Gastrocnemius medialis (tissue), 4 donors: ENCODE results near the gene GRIK3. TPM values are rescaled to one million over a fixed set of nuclear protein-coding genes. Genes with fewer than 3 reads are reported as not detected.

Experiments used
- ATAC-seq, 2 donors: fragments of 150-250 bp; one replicate each; pipeline ENCODE4 v1.9.1; 2016
- DNase-seq, 2 donors: peaks; one replicate each; pipeline ENCODE4 v3.0.0-alpha.2; 2019
- H3K27ac ChIP-seq, 4 donors: fragments of 200-600 bp; sonication (generic); 1 replicate in 1 of 4; 2 replicates in 3 of 4; pipeline ENCODE4 v1.5.1; 2016 to 2018; ENCODE audit warnings: mild to moderate bottlenecking in 2 of 4, moderate library complexity in 1 of 4
- H3K27me3 ChIP-seq, 3 donors: fragments of 200-600 bp; sonication (generic) in 2 of 3; 1 replicate in 1 of 3; 2 replicates in 2 of 3; pipeline versions ENCODE4 v1.5.1 to v1.6.0; 2016 to 2019; ENCODE audit warnings: mild to moderate bottlenecking in 1 of 3, moderate library complexity in 1 of 3
- H3K36me3 ChIP-seq, 2 donors: fragments of 200-600 bp; sonication (generic) in 1 of 2; one replicate each; pipeline ENCODE4 v1.5.1; 2017 to 2018
- H3K4me1 ChIP-seq, 2 donors: fragments of 200-600 bp; sonication (generic) in 1 of 2; one replicate each; pipeline ENCODE4 v1.5.1; 2016 to 2017; ENCODE audit warnings: mild to moderate bottlenecking in 2 of 2
- H3K4me3 ChIP-seq, 4 donors: fragments of 200-600 bp; sonication (generic) in 3 of 4; 1 replicate in 1 of 4; 2 replicates in 3 of 4; pipeline ENCODE4 v1.5.1; 2016 to 2019; ENCODE audit warnings: mild to moderate bottlenecking in 2 of 4
- H3K9me3 ChIP-seq, 3 donors: fragments of 200-600 bp; sonication (generic) in 2 of 3; 1 replicate in 1 of 3; 2 replicates in 2 of 3; pipeline ENCODE4 v1.5.1; 2016 to 2019
- CTCF ChIP-seq, 5 experiments: fragments of 450-650 bp in 3 of 5; fragments of 200-600 bp in 2 of 5; sonication (generic) in 2 of 5; IDR thresholded peaks in 4 of 5; conservative IDR thresholded peaks in 1 of 5; 1 replicate in 4 of 5; 2 replicates in 1 of 5; pipeline ENCODE4 v1.5.1; 2016 to 2019; ENCODE audit warnings: antibody characterized with exemption in 5 of 5, mild to moderate bottlenecking in 3 of 5, moderate library complexity in 3 of 5
- POLR2A ChIP-seq, 2 donors: fragments of 450-650 bp; IDR thresholded peaks; one replicate each; pipeline ENCODE4 v1.6.1; 2017; ENCODE audit warnings: antibody characterized with exemption in 2 of 2, mild to moderate bottlenecking in 2 of 2, moderate library complexity in 2 of 2
- in situ Hi-C, 4 donors: fragments of 200-750 bp; cut with MboI; loops; one replicate each; pipeline versions ENCODE4 v1.15.0 to v1.8.0; 2017; ENCODE audit warnings: low sequenced_read_pairs in 4 of 4
- intact Hi-C: fragments of 100-400 bp; cut with DNase I; formaldehyde crosslinking; loops from one replicate; pipeline ENCODE4 v1.15.1; 2023; ENCODE audit warnings: low total_unique reads
- total RNA-seq, 4 donors: library from RNA; depleted of rRNA; stranded (reverse); fragments of >200 nt; gene quantifications; one replicate each; pipeline versions ENCODE4 v1.1.0 to v1.2.3, GENCODE V29; 2016

GRIK3 gene
- total RNA-seq, 4 donors from 2014 or later: 0.13 to 0.22 (median 0.13) TPM; not detected in 1

DNA sequence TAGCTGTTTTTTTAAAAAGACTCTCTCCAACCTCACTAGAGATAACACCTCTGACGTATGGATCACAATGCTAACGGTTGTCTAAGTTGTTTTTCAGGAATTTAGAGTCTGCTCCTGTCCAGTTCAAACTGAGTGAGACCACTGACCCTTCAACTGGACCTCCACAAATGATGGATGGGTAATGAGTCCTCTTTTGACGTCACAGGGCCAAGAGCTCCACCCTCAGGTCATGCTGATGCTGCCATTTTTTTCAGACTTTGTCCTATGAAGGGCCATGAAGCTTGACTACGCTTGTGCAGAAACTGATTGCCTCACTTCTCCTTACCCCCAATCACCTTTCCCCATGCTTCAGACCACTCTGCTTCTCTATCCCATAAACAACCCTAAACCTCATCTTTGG, 16.6 kb downstream of the GRIK3 start:
- no peak for DNase-seq
- TF ChIP-seq POLR2A (IDR thresholded peaks at IDR 0.05) (no peak), CTCF (IDR thresholded peaks at IDR 0.05 in 4 of 5, conservative IDR thresholded peaks at IDR 0.05 in 1 of 5) (no peak)
- in situ Hi-C loops (no loop called here), intact Hi-C loops (no loop called here)
- no peak overlapping the region for H3K27ac ChIP-seq
- no peaks in the 10 kb centered on the region for H3K9me3 ChIP-seq
- no peaks in the 10 kb centered on the region for H3K4me1 ChIP-seq
- H3K4me3 ChIP-seq: no peak overlapping the region
- no peak for ATAC-seq
- no peaks in the 10 kb centered on the region for H3K36me3 ChIP-seq
- H3K27me3 ChIP-seq: peaks cover 0 to 15% (median 10%) of the 10 kb centered on the region in 3 donors

DNA sequence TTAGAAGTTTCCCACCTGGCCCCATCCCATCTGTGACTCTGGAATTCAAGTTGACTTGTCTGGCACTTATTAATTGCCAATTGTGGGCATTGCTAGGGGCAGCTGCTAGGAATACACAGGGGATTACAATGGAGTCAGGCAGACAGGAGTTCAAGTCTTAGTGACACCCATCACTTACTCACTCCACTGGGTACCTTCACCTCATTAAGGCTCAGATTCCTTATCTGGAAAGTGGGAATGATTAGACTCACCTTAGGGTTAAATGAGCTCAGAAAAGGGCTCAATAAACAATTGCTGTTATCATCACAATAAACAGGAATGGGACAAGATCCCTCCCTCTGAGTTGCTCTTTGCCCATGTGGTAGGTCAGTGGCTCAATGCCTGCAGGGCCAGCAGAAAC, 18.2 kb downstream of the GRIK3 start:
- intact Hi-C loops: no loop called here
- no peak overlapping the region for H3K4me3 ChIP-seq
- no peak for ATAC-seq
- no peak for DNase-seq
- H3K27ac ChIP-seq: no peak overlapping the region
- in situ Hi-C loops: no loop called here
- H3K36me3 ChIP-seq: no peaks in the 10 kb centered on the region
- H3K4me1 ChIP-seq: no peaks in the 10 kb centered on the region
- H3K9me3 ChIP-seq: no peaks in the 10 kb centered on the region
- peaks cover 0 to 11% (median 10%) of the 10 kb centered on the region in 3 donors for H3K27me3 ChIP-seq
- no peak for TF ChIP-seq POLR2A (IDR thresholded peaks at IDR 0.05)
- no peak for TF ChIP-seq CTCF (IDR thresholded peaks at IDR 0.05 in 4 of 5, conservative IDR thresholded peaks at IDR 0.05 in 1 of 5)

- no peak for ATAC-seq
Observed at GRCh38 chr1:37015713-37016112, 18.6 kb downstream of the GRIK3 start.

GRCh38 chr1:37012226-37012625, 22.1 kb downstream of the GRIK3 start:
- no peaks in the 10 kb centered on the region for H3K27me3 ChIP-seq

More at GRCh38 chr1:37015713-37016112, 18.6 kb downstream of the GRIK3 start:
- Histone ChIP-seq H3K4me1 (no peaks in the 10 kb centered on the region), H3K27me3 (peaks cover 0 to 10% (median 7%) of the 10 kb centered on the region in 3 donors), H3K36me3 (no peaks in the 10 kb centered on the region), H3K4me3 (no peak overlapping the region), H3K9me3 (no peaks in the 10 kb centered on the region), H3K27ac (no peak overlapping the region)
- in situ Hi-C loops (no loop called here), intact Hi-C loops (no loop called here)
- TF ChIP-seq CTCF (IDR thresholded peaks at IDR 0.05 in 4 of 5, conservative IDR thresholded peaks at IDR 0.05 in 1 of 5) (no peak), POLR2A (IDR thresholded peaks at IDR 0.05) (no peak)
- no peak for DNase-seq

More at GRCh38 chr1:37012226-37012625, 22.1 kb downstream of the GRIK3 start:
- DNase-seq (no peak), ATAC-seq (no peak)
- no peaks in the 10 kb centered on the region for H3K9me3 ChIP-seq
- H3K4me1 ChIP-seq: no peaks in the 10 kb centered on the region
- TF ChIP-seq POLR2A (IDR thresholded peaks at IDR 0.05) (no peak), CTCF (IDR thresholded peaks at IDR 0.05 in 4 of 5, conservative IDR thresholded peaks at IDR 0.05 in 1 of 5) (no peak)
- no peak overlapping the region for H3K27ac ChIP-seq
- no peak overlapping the region for H3K4me3 ChIP-seq
- no peaks in the 10 kb centered on the region for H3K36me3 ChIP-seq
- in situ Hi-C loops: no loop called here
- intact Hi-C loops: no loop called here
